GM21717 (cell line): ENCODE measurements around the gene PHB1.
"Not testable (repeated sequence)": the region's sequence is repeated elsewhere in the genome, so short reads cannot be mapped to it uniquely, and the experiment has no call there.

Source experiments
- ATAC-seq: cut with Tn5 transposase; IDR thresholded peaks from one replicate; pipeline ENCODE4 v1.9.1; 2021; ENCODE audit warnings: mild to moderate bottlenecking, moderate library complexity; ENCODE audit not compliant: unreplicated experiment

PHB1 gene

GRCh38 chr17:49439673-49440571, 25.2 kb upstream of the PHB1 start:
- no peak for ATAC-seq

GRCh38 chr17:49439305-49439672, 24.6 kb upstream of the PHB1 start:
- ATAC-seq, result no peak

- ATAC-seq, result no peak
Measured at GRCh38 chr17:49438436-49439278, 24.0 kb upstream of the PHB1 start.

GRCh38 chr17:49437696-49438435, 23.2 kb upstream of the PHB1 start:
- ATAC-seq, result no peak

- ATAC-seq, result no peak
Measured at GRCh38 chr17:49436174-49436573, 21.5 kb upstream of the PHB1 start.

- ATAC-seq, result no peak
Measured at GRCh38 chr17:49435671-49436029, 21.0 kb upstream of the PHB1 start.

GRCh38 chr17:49434821-49435670, 20.4 kb upstream of the PHB1 start:
- no peak for ATAC-seq

- no peak for ATAC-seq
Measured at GRCh38 chr17:49433000-49433694, 18.5 kb upstream of the PHB1 start.

- no peak for ATAC-seq
Measured at GRCh38 chr17:49431743-49432142, 17.1 kb upstream of the PHB1 start.

GRCh38 chr17:49425004-49425286, 10.3 kb upstream of the PHB1 start:
- no peak for ATAC-seq

- not testable (repeated sequence) for ATAC-seq
Measured at GRCh38 chr17:49424276-49425003, 9.8 kb upstream of the PHB1 start.

- ATAC-seq, result no peak
Measured at GRCh38 chr17:49422714-49423113, 8.0 kb upstream of the PHB1 start.

GRCh38 chr17:49419761-49420160, 5.1 kb upstream of the PHB1 start:
- ATAC-seq, result not testable (repeated sequence)

- not testable (repeated sequence) for ATAC-seq
Measured at GRCh38 chr17:49418754-49419740, 4.4 kb upstream of the PHB1 start.

- no peak for ATAC-seq
Measured at GRCh38 chr17:49414271-49414621, 436 bp downstream of the PHB1 start.

- no peak for ATAC-seq
Measured at GRCh38 chr17:49409066-49409465, 5.6 kb downstream of the PHB1 start.

GRCh38 chr17:49407981-49408501, 6.6 kb downstream of the PHB1 start:
- ATAC-seq, result no peak

- ATAC-seq, result no peak
Measured at GRCh38 chr17:49407086-49407485, 7.6 kb downstream of the PHB1 start.
